Prostate gland (tissue), 2 donors: ENCODE measurements around the gene SPEN. TPM values are rescaled to one million over a fixed set of nuclear protein-coding genes. Genes with fewer than 3 reads are reported as not detected.
"Not testable (repeated sequence)": the region's sequence is repeated elsewhere in the genome, so short reads cannot be mapped to it uniquely, and the experiment has no call there.

Experiments used
- DNase-seq: peaks from one replicate; pipeline ENCODE4 v3.0.0-alpha.2; 2019; ENCODE audit warnings: low spot score
- H3K27ac ChIP-seq, 2 donors: fragments of 200-600 bp; sonication (generic); 2 replicates each; pipeline ENCODE4 v1.5.1; 2017 to 2019
- H3K27me3 ChIP-seq: fragments of 200-600 bp; sonication (generic); replicated peaks from 2 replicates; pipeline ENCODE4 v1.5.1; 2019; ENCODE audit not compliant: insufficient read depth
- H3K36me3 ChIP-seq, 2 donors: fragments of 200-600 bp; sonication (generic); 1 replicate in 1 of 2; 2 replicates in 1 of 2; pipeline versions ENCODE4 v1.5.1 to v1.8.1; 2017 to 2019
- H3K4me1 ChIP-seq: fragments of 200-600 bp; sonication (generic); replicated peaks from 2 replicates; pipeline ENCODE4 v1.5.1; 2019
- H3K4me3 ChIP-seq, 2 donors: fragments of 200-600 bp; sonication (generic); 2 replicates each; pipeline ENCODE4 v1.5.1; 2017 to 2019
- H3K9me3 ChIP-seq: fragments of 200-600 bp; sonication (generic); 2 replicates; pipeline ENCODE4 v1.5.1; 2017
- CTCF ChIP-seq, 4 experiments: fragments of 200-600 bp in 2 of 4; fragments of 450-650 bp in 2 of 4; sonication (generic) in 2 of 4; IDR thresholded peaks; 1 replicate in 3 of 4; 2 replicates in 1 of 4; pipeline ENCODE4 v1.5.1; 2016 to 2019; ENCODE audit warnings: antibody characterized with exemption in 4 of 4, mild to moderate bottlenecking in 2 of 4, moderate library complexity in 2 of 4
- POLR2A ChIP-seq: fragments of 450-650 bp; IDR thresholded peaks from one replicate; pipeline ENCODE4 v1.6.1; 2016; ENCODE audit warnings: antibody characterized with exemption, mild to moderate bottlenecking
- POLR2AphosphoS5 ChIP-seq: sonication (generic); formaldehyde crosslinking; IDR thresholded peaks from one replicate; pipeline ENCODE4 v1.6.1; 2017; ENCODE audit warnings: antibody characterized with exemption
- WGBS: methylation state at CpG from one replicate; pipeline ENCODE4 v1.1.5; 2018; 5-methylcytosine and 5-hydroxymethylcytosine counted together
- intact Hi-C: fragments of 100-400 bp; cut with DNase I; formaldehyde crosslinking; loops from one replicate; pipeline ENCODE4 v1.14.2; 2022
- total RNA-seq, 2 donors: library from RNA; depleted of rRNA; stranded (reverse); fragments of >200 nt; gene quantifications; one replicate each; pipeline ENCODE4 v1.1.0, GENCODE V29; 2016

The SPEN gene
- total RNA-seq, 2 donors from 2014 or later, result 31.9 to 48.3 TPM

- 29% methylated on average over 9 of the region's 9 CpGs for WGBS
- intact Hi-C loops, result no loop called here
- peaks cover 4% of the 10 kb centered on the region for H3K4me1 ChIP-seq
- no peak for DNase-seq
- H3K27me3 ChIP-seq, result no peaks in the 10 kb centered on the region
- H3K4me3 ChIP-seq, result peak overlapping the region; percentile 93 to 94
- TF ChIP-seq POLR2AphosphoS5, result no peak
- no peak for TF ChIP-seq POLR2A
- TF ChIP-seq CTCF (IDR thresholded peaks at IDR 0.05), result no peak
- H3K9me3 ChIP-seq, result no peaks in the 10 kb centered on the region
- H3K27ac ChIP-seq, result no peak overlapping the region
- no peaks in the 10 kb centered on the region for H3K36me3 ChIP-seq
Measured at GRCh38 chr1:15974855-15975254, 127.3 kb downstream of the SPEN start.

GRCh38 chr1:15975358-15975804 lies 127.9 kb downstream of the SPEN start:
- intact Hi-C loops, result no loop called here

GRCh38 chr1:15975805-15976680 lies 128.5 kb downstream of the SPEN start, which contains the start of gene ZBTB17:
TSS of gene ZBTB17 (minus strand) at chr1:15976101. CDS start at chr1:15948495, 27,606 bp downstream.
- DNase-seq, result peak; percentile 88
- Histone ChIP-seq H3K4me3 (peak within 1 kb of the TSS; percentile 93 to 94), H3K9me3 (no peaks in the 10 kb centered on the region), H3K27ac (peak within 1 kb of the TSS; percentile 72 to 79), H3K27me3 (no peaks in the 10 kb centered on the region), H3K4me1 (peaks cover 4% of the 10 kb centered on the region), H3K36me3 (no peaks in the 10 kb centered on the region)
- intact Hi-C loops, result no loop called here
- WGBS, result 10% methylated on average over 43 of the region's 47 CpGs
- TF ChIP-seq CTCF (IDR thresholded peaks at IDR 0.05), result peak in 2 of 4 experiments; percentile 23
- peak; percentile 61 for TF ChIP-seq POLR2A
- TF ChIP-seq POLR2AphosphoS5, result peak; percentile 92

More at GRCh38 chr1:15975358-15975804, 127.9 kb downstream of the SPEN start:
- TF ChIP-seq POLR2AphosphoS5 (no peak), CTCF (IDR thresholded peaks at IDR 0.05) (no peak), POLR2A (no peak)
- peaks cover 4% of the 10 kb centered on the region for H3K4me1 ChIP-seq
- peak overlapping the region; percentile 93 to 94 for H3K4me3 ChIP-seq
- WGBS, result under 1% methylated on average over 42 of the region's 47 CpGs
- no peaks in the 10 kb centered on the region for H3K27me3 ChIP-seq
- H3K9me3 ChIP-seq, result no peaks in the 10 kb centered on the region
- no peak for DNase-seq
- H3K36me3 ChIP-seq, result no peaks in the 10 kb centered on the region
- peak overlapping the region; percentile 72 to 79 for H3K27ac ChIP-seq

GRCh38 chr1:15977947-15978346 lies 130.4 kb downstream of the SPEN start:
- H3K27me3 ChIP-seq, H3K4me1 ChIP-seq, H3K9me3 ChIP-seq, intact Hi-C loops, DNase-seq, H3K36me3 ChIP-seq, H3K27ac ChIP-seq, H3K4me3 ChIP-seq: not testable (repeated sequence)
- 94% methylated on average over 4 of the region's 4 CpGs for WGBS

- no peaks in the 10 kb centered on the region for H3K27me3 ChIP-seq
- H3K9me3 ChIP-seq, result no peaks in the 10 kb centered on the region
- no peaks in the 10 kb centered on the region for H3K4me1 ChIP-seq
- no peak overlapping the region for H3K4me3 ChIP-seq
- 91% methylated on average over 3 of the region's 3 CpGs for WGBS
- no peak for DNase-seq
- H3K27ac ChIP-seq, result no peak overlapping the region
- intact Hi-C loops, result no loop called here
- no peaks in the 10 kb centered on the region for H3K36me3 ChIP-seq
- TF ChIP-seq POLR2A (no peak), CTCF (IDR thresholded peaks at IDR 0.05) (no peak), POLR2AphosphoS5 (no peak)
Measured at GRCh38 chr1:15981679-15982078, 134.2 kb downstream of the SPEN start.
